HG03460 (cell line): Measurements from ENCODE around the gene LMTK2.

ENCODE experiments used
- ATAC-seq: cut with Tn5 transposase; IDR thresholded peaks from one replicate; pipeline ENCODE4 v1.9.1; 2021; ENCODE audit not compliant: unreplicated experiment

LMTK2 gene

DNA sequence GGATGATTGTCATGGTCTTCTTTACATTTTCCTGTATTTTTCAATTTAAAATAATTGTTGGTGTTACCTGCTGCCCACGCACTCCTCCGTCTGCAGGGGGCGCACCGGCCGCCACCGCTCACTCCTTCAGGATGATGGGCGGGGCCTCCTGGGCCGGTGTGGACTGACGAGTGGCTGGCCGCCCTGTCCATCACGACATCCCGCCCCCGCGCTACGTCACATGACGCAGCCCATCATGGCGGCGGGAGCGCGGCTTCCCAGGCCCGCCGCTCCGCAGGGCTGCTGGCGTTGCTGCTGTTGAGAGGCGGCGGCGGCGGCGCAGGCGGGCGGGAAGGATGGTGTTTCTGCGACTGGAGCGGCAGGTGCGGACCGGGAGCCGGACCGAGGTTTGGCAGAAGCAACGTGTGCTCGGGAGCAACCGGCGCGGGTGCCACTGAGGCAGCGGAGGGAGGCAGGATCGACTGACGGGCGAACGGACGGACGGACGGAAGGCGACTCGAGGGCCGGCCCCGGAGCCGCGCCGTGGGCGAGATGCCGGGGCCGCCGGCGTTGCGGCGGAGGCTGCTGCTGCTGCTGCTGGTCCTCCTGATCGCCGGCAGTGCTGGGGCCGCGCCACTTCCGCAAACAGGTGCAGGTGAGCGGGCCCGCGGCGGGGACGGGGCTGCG, at the start of gene LMTK2:
LMTK2 (plus strand) TSS at position 216 of the 666 bp plus-strand sequence; CDS start at position 532, 316 bp downstream.
- peak; percentile 100 for ATAC-seq

GRCh38 chr7:98057157-98057556, 49.5 kb upstream of the LMTK2 start:
- no peak for ATAC-seq

GRCh38 chr7:98058186-98058585, 48.5 kb upstream of the LMTK2 start:
- ATAC-seq = no peak

GRCh38 chr7:98064233-98064632, 42.4 kb upstream of the LMTK2 start:
- ATAC-seq = no peak

- ATAC-seq = no peak
Observed at GRCh38 chr7:98066208-98066607, 40.5 kb upstream of the LMTK2 start.

DNA sequence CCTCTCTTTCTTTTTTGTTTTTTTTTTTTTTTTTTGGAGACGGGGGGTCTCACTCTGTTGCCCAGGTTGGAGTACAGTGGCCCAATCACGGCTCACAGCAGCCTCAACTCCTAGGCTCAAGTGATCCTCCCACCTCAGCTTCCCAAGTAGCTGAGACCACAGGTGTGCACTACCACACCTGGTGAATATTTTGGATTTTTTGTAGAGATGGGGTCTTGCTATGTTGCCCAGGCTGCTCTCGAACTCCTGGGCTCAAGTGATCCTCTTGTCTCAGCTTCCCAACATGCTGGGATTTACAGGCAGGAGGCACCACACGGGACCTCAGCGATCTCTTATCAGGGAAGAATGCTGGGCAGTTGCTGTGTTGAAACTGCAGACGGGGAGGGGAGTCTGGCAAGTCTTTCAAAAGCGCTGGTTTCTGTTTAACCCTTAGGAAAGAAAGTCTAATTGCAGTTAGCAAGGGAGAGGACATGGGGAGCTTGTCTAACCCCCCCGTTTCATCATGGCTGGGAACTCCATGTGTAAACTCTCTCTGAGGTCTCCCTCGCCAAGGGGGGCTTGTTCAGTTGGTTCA, 39.6 kb upstream of the LMTK2 start:
- no peak for ATAC-seq

- ATAC-seq = no peak
Observed at GRCh38 chr7:98073047-98073446, 33.6 kb upstream of the LMTK2 start.

GRCh38 chr7:98075801-98076200, 30.9 kb upstream of the LMTK2 start:
- ATAC-seq = no peak

DNA sequence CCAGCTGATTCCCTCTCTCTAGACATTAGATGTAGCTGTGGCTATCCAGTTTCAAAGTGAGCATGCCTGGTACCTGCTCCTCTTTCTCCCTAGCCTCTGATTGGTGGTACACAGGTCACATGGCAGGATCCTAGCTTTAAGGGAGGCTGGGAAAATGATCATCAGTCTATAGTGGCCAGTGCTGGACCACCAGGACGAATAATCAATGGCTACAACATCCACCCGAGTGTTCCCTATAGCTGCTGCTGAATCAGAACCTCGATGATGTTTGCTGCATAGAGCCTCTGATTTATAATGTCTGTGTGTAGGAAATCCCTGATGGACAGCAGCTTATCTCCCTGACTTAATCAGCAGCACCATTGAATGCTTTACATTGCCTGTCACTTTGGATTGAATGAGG, 28.9 kb upstream of the LMTK2 start:
- no peak for ATAC-seq

DNA sequence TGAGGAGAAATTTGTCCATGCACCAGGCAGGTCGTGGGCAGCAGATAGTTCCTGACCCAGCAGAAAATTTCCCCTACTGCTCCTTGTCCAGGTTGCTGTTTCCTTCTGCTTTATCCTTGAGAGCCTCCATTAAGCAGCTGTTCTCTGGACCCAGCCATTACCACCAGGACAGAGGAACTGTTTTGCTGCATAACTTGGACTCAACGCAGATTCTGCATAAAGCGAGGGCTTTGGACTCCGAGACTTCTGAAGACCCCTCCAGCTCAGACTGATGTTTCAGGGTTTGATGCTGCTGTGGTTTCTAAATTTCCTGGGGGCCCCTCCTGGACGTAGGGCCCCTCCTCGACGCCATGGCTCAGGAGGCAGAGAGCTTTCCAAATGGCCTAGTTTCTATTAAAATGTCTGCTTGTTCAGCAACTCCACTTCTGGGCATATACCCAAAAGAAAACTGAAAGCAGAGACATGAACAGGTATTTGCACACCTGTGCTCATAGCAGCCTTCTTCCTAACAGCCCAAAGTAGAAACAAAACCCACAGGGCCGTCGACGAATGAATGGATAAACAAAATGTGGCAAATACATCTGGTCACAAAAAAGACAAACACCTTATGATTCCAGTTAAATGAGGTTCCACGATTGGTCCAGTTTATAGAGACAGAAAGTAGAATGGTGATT, 28.3 kb upstream of the LMTK2 start:
- ATAC-seq = no peak

DNA sequence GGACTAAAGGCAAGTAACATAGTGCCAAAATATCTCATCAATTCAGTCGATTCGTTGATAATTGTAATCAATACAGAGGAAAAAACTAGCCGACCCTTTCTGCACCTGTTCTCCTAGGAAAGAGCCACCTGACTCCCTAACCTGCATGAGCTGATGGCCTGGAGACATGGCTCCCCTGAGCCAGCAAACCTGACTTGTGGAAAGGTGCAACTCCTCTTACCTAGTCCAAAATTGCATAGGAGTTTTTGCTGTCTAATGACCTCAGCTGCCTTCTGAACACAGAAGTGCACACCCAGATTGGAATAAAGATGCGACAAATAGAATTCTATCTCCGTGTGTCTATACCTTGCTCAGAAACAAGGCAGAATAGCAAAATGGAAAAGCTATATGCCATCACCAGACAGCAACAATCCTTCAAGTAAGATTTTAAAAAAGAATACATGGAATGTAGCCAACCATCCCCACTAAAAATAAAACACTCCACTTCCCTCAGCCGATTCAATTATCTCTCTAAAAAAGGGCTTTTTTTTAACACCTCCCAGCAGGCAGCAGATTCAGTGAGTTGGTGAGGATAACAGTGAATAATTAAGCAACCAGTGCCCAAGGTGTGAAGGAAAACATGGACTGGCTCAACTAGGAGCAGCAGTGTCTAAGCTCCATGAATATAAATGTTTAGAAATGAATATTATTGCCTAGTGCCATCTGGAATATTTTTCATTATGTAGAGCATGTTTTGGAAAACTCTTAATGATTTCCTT, 26.6 kb upstream of the LMTK2 start:
- ATAC-seq = no peak

- no peak for ATAC-seq
Observed at GRCh38 chr7:98081319-98081718, 25.3 kb upstream of the LMTK2 start.

DNA sequence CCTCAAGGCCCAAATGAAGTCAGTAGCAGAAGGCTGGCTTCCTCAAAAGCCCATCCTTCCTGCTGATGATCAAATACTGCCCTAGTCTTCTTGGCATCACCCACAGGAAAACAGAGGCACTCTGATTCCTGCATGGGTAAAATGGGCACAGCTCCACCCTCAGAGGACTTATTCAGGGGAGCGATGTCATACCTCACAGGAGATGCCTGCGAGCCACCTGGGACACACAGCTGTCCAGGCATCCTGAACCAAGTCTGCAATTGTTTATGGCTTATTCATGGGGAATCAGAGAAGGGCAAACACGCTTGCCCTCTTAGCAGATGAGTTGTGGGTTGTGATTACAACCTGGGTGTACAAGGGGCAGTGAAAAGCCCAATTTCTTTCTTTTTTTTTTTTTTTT, 22.0 kb upstream of the LMTK2 start:
- ATAC-seq = no peak

GRCh38 chr7:98085674-98086073, 21.0 kb upstream of the LMTK2 start:
- no peak for ATAC-seq

GRCh38 chr7:98086281-98086718, 20.4 kb upstream of the LMTK2 start:
- ATAC-seq = no peak

DNA sequence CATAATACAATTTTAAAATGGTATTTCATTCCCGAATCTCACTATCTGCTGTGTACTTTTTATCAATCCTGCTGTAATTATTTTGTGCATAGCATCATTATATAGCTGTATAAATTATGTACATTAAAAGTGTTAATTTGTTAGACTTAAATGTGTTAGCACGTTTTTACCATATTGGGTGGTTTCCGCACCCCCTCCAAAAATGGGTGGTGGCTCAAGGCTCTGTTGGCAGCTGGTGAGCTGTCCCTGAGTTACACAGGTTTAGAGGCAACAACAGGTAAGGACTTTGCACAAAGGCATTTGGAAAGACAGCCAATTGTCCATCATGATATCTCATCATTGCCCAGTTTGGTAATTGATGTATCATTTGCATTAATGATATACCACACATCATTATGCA, 18.6 kb upstream of the LMTK2 start:
- ATAC-seq = no peak

DNA sequence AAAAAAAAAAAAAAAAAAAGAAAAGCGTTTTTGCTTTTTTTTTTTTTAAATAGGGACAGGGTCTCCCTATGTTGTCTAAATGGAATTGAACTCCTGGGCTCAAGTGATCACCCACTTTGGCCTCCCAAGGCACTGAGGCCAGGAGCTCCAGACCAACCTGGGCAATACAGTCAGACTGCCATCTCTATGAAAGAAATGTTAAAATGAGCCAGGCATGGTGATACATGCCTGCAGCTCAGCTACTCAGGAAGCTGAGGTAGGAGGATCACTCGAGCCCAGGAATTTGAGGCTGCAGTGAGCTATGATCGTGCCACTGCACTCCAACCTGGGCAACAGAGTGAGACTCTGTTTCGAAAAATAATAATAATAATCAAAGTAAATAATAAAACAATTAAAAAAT, 16.5 kb upstream of the LMTK2 start:
- ATAC-seq = no peak

DNA sequence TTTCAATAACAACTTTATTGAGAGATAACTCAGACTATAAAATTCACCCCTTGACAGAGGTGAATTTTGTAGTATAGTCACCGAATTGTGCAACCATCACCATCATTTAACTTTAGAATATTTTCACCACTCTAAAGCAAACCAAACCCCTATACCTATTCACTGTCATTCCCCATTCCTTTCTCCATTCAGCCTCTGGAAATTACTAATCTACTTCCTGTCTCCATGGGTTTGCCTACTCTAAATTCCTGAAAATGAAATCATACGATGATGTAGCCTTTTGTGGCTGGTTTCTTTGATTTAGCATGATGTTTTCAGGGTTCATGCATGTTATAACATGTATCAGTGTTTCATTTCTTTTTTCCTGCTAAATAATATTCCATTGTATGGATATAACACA, 15.6 kb upstream of the LMTK2 start:
- no peak for ATAC-seq

GRCh38 chr7:98091523-98091922, 15.1 kb upstream of the LMTK2 start:
- no peak for ATAC-seq

DNA sequence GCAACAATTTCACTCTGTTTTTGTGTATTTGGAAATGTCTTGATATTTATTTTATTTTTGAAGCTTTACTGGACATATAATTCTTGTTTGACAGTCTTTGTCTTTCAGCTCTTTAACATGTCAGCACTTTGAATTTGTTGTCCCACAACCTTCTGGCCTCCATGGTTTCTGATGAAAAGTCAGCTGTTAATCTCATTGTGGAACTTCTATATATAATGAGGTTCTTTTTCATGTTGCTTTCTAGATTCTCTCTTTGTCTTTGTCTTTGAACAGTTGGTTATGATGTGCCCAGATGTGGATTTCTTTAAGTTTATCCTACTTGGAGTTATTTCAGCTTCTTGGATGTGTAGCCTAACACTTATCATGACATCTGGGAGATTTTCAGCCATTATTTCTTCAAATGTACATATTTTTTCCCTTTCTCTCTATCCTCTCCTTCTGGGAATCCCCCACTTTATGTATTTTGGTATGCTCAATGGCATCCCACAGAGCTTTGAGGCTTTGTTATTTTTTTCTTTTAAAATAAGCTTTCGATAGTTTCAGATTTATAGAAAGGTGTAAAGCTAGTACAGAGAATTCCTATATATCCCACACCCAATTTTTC, 9.5 kb upstream of the LMTK2 start:
- ATAC-seq = no peak

DNA sequence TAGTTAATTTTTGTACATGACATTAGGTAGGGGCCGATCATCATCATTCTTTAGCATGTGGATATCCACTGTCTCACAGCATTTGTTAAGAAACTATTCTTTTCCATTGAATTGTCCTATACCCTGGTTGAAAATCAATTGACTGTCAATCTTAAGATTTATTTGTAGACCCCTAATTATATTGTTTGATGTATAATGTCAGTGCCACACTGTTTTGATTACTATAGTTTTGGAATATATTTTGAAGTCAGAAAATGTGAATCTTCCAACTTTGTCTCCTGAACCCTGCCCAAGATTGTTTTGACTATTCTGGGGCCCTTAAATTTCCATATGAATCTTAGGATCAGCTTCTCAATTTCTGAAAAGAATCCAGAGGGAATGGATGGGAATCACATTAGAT, 6.6 kb upstream of the LMTK2 start:
- no peak for ATAC-seq
